GM12875 (cell line): Measurements from ENCODE around the gene KRT79.
A peak's percentile ranks its signal among the peaks of the same experiment; 100 is the strongest.

Experiments used
- H3K4me3 ChIP-seq: one replicate; pipeline ENCODE4 v1.5.1; 2011; ENCODE audit warnings: low read depth, low read length, control low read depth
- TF ChIP-seq, protein P1 (sequence below): IDR thresholded peaks from 2 replicates; pipeline ENCODE4 v1.5.1; 2011; ENCODE audit warnings: low read depth, mild to moderate bottlenecking, control low read depth, inconsistent platforms, low read length, moderate library complexity, borderline replicate concordance; ENCODE audit not compliant: insufficient read depth

KRT79 gene

DNA sequence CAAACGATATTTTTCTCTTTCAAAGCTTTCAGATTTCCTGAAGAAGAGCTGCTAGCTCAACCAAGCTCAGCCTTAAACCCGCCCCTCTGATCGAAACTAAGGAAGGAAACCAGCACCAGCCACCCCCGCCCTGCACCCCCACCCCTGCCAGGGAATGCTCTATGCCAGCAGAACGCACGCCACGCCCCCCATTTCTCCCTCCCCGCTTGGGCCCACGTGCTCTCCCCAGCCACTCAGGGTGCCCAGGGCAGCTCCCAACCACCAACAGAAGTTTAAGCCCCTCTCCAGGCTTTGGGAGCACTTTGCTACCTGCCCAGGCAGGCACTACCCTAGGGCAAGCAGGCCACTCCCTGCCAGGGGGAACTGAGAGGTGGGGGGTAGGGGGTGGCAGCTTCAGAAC lies 33.5 kb upstream of the KRT79 start:
- no peak overlapping the region for H3K4me3 ChIP-seq
- TF ChIP-seq, protein P1, sequence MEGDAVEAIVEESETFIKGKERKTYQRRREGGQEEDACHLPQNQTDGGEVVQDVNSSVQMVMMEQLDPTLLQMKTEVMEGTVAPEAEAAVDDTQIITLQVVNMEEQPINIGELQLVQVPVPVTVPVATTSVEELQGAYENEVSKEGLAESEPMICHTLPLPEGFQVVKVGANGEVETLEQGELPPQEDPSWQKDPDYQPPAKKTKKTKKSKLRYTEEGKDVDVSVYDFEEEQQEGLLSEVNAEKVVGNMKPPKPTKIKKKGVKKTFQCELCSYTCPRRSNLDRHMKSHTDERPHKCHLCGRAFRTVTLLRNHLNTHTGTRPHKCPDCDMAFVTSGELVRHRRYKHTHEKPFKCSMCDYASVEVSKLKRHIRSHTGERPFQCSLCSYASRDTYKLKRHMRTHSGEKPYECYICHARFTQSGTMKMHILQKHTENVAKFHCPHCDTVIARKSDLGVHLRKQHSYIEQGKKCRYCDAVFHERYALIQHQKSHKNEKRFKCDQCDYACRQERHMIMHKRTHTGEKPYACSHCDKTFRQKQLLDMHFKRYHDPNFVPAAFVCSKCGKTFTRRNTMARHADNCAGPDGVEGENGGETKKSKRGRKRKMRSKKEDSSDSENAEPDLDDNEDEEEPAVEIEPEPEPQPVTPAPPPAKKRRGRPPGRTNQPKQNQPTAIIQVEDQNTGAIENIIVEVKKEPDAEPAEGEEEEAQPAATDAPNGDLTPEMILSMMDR: no peak

DNA sequence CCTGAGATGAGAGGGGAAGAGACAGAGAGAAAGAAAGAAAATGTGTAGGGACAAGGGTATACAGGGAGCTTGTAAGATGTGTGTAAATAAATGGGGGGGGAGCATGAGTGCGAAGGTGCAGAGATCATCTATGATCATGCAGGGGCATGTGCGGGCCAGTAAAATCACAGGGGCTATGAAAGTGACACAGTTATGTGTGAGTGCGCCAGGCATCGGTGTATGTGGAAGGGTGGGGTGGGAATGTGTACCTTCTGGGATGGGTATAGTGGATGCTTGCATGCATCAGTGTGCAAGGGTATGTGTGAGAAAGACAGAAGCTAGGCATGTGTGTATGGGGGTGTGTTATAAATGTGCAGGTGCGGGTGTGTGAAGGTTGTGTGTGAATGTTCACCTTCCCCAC lies 33.0 kb upstream of the KRT79 start:
- TF ChIP-seq, protein P1: no peak
- no peak overlapping the region for H3K4me3 ChIP-seq

DNA sequence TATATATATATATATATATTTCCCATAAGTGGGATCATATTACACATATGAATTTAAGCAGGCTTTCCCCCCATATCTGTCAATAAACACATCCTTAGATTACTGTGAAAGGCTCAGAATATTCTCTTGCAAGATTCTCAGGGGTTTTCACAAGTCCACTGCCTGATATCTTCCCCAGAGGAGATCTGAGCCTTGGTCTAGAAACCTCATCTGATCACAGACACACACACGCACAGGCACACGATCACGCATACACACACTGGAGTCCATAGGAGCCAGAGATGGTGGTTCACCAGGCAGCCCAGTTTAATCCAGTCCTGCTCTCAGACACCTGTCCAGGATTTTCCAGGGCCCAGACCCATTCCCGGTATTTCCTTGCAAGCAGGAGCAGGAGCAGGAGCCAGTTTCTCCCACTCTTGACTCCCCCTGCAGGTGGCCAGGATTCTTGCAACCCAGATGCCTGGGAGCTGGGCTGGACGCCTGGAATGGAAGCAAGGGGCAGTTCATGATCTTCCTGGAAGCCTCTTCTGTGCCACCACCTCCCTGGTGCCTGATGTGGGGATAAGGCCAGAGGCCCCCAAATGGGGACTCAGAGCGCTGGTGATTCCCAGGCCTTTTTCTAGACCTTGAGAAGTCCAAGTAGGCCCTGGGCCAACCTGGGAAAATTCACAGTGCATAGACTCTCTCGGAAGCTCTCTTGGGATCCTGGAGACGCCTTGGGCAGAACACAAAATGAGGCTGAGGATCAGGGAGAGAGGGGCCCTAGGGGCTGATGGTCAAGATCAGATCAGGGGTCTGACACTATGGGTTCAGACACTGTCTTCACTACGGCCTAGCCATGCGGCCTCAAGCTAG lies 31.2 kb upstream of the KRT79 start:
- TF ChIP-seq, protein P1: peak; percentile 80

DNA sequence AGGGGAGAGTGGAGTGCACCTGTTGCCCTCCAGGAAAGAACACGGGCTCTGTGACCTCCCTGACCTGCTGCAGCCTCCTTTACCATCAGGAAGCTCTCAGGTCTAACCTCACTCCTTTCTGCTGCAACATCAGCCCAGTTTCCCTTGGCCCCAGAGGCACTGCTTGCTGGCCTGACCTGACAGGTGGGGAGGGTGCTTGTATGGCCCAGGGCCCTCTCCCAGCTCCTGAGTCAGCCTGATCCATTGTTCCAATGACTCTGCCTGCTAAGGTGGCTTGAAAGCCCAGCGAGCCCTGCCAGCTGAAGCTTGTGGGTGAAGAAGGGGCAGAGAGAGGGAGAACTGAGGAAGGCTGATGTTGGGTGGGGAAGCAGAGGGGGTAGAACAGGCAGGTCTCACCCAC lies 27.9 kb upstream of the KRT79 start:
- H3K4me3 ChIP-seq: no peak overlapping the region
- TF ChIP-seq, protein P1: no peak

More for the DNA sequence above, 31.2 kb upstream of the KRT79 start:
- H3K4me3 ChIP-seq: no peak overlapping the region

DNA sequence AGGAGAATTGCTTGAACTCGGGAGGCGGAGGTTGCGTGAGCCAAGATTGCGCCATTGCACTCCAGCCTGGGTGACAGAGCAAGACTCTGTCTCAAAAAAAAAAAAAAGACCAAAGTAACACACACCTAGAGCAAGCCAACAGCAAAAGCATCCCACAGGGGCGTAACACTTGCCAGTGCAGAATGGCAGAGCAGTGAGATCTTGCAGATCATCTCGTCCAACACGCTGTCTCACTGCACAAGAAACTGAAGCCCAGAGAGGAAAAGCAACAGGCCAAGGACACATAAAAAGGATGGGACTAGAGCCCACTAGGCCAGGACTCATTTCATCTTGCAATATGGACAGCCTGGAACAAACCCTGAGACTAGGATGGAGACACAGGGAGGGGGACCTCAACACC lies 27.4 kb upstream of the KRT79 start:
- H3K4me3 ChIP-seq: no peak overlapping the region
- TF ChIP-seq, protein P1: no peak

DNA sequence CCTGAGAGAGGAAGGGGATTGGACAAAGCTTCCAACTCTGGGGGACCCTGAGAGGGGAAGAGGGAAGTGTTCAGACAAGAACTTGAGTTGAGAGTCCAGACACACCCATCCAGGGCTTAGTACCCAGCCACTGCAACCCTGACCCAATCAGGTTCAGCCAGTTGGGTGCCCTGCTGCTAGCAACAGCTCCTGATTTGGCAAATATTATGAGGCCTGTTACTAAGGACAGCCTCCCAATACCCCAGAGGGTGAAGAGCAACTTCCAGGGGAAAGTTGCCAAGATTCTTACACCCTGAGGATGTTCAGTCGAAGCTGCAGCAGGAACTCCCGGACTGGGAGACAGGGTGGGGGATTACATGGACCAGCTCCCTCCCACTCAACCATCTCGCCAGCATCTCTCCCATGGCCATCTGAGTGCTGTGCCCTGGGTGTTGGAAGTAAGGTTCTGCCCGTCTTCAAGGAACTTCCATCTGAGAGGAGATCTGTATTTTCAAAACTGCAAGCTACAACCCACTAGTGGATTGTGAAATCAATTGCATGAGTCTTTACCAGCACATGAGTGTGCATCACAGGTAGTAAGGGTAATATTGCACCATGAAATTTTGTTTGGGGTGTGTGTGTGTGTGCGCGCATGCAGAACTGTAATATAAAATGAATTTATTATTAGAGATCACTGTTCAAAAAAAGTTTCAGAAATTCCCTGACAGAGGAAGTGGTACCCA lies 26.2 kb upstream of the KRT79 start:
- TF ChIP-seq, protein P1: no peak
- H3K4me3 ChIP-seq: no peak overlapping the region
